Karpas-422 (cell line): Measurements from ENCODE around the gene MEN1. TPM values are rescaled to one million over a fixed set of nuclear protein-coding genes. Genes with fewer than 3 reads are reported as not detected.

Experiments
- DNase-seq: peaks from one replicate; pipeline ENCODE4 v3.0.0-alpha.2; 2015
- H2AFZ ChIP-seq: fragments of 200-600 bp; sonication (generic); 2 replicates; pipeline ENCODE4 v1.6.1; 2014; ENCODE audit warnings: antibody characterized with exemption, low read length, mixed read lengths
- H3K27ac ChIP-seq: fragments of 200-600 bp; sonication (generic); 2 replicates; pipeline ENCODE4 v1.5.1; 2014; ENCODE audit warnings: mild to moderate bottlenecking, low read length, moderate library complexity
- H3K27me3 ChIP-seq: fragments of 200-600 bp; sonication (generic); 2 replicates; pipeline ENCODE4 v1.6.1; 2014; ENCODE audit warnings: low read length, mixed read lengths
- H3K36me3 ChIP-seq: fragments of 200-600 bp; sonication (generic); 2 replicates; pipeline ENCODE4 v1.6.1; 2014; ENCODE audit warnings: low read length, mixed read lengths; ENCODE audit not compliant: insufficient read depth
- H3K4me1 ChIP-seq: fragments of 200-600 bp; sonication (generic); 2 replicates; pipeline ENCODE4 v1.6.1; 2014; ENCODE audit warnings: mild to moderate bottlenecking, low read length, mixed read lengths
- H3K4me2 ChIP-seq: fragments of 200-600 bp; sonication (generic); 2 replicates; pipeline ENCODE4 v1.6.1; 2014; ENCODE audit warnings: low read length, low read depth, mild to moderate bottlenecking; ENCODE audit not compliant: poor library complexity, severe bottlenecking
- H3K4me3 ChIP-seq: fragments of 200-600 bp; sonication (generic); 2 replicates; pipeline ENCODE4 v1.5.1; 2014; ENCODE audit warnings: mild to moderate bottlenecking, antibody characterized with exemption, low read length, mixed read lengths
- H3K79me2 ChIP-seq: fragments of 200-600 bp; sonication (generic); 2 replicates; pipeline ENCODE4 v1.6.1; 2014; ENCODE audit warnings: mild to moderate bottlenecking, low read length, mixed read lengths
- H3K9ac ChIP-seq: fragments of 200-600 bp; sonication (generic); 2 replicates; pipeline ENCODE4 v1.6.0; 2014; ENCODE audit warnings: low read length
- H3K9me2 ChIP-seq: fragments of 200-600 bp; sonication (generic), shearing (Covaris generic); replicated peaks from 2 replicates; pipeline ENCODE4 v1.6.0; 2014; ENCODE audit warnings: mild to moderate bottlenecking, low read length, moderate library complexity; ENCODE audit not compliant: insufficient read depth
- H3K9me3 ChIP-seq: fragments of 300-700, 200-600 bp; sonication (generic); 2 replicates; pipeline ENCODE4 v1.6.1; 2014; ENCODE audit warnings: low read length, mixed read lengths
- H4K20me1 ChIP-seq: fragments of 200-600 bp; sonication (generic); 2 replicates; pipeline ENCODE4 v1.6.1; 2014; ENCODE audit warnings: mild to moderate bottlenecking, antibody characterized with exemption, low read length, low read depth; ENCODE audit not compliant: insufficient read depth
- total RNA-seq: library from RNA; depleted of rRNA; stranded (reverse); fragments of >200 nt; shearing (Covaris generic); gene quantifications from 2 replicates; pipeline ENCODE4 v1.2.3, GENCODE V29; 2014; ENCODE audit warnings: low replicate concordance

Gene MEN1
- total RNA-seq, 1 experiment from 2014 or later, result 28.3 TPM

GRCh38 chr11:64814712-64815187, 4.4 kb upstream of the MEN1 start:
- no peaks in the 10 kb centered on the region for H3K36me3 ChIP-seq
- no peak overlapping the region for H3K4me3 ChIP-seq
- H3K79me2 ChIP-seq, result peaks cover under 1% of the 10 kb centered on the region
- H3K4me2 ChIP-seq, result no peak overlapping the region
- no peaks in the 10 kb centered on the region for H4K20me1 ChIP-seq
- H3K9me2 ChIP-seq, result no peaks in the 10 kb centered on the region
- no peak overlapping the region for H3K9ac ChIP-seq
- H3K27ac ChIP-seq, result no peak overlapping the region
- no peak for DNase-seq
- H3K4me1 ChIP-seq, result peaks cover 14% of the 10 kb centered on the region
- no peaks in the 10 kb centered on the region for H3K27me3 ChIP-seq
- no peaks in the 10 kb centered on the region for H3K9me3 ChIP-seq
- no peak overlapping the region for H2AFZ ChIP-seq

GRCh38 chr11:64813826-64814225, 3.5 kb upstream of the MEN1 start:
- Histone ChIP-seq H3K79me2 (peaks cover 10% of the 10 kb centered on the region), H3K4me3 (no peak overlapping the region), H3K36me3 (no peaks in the 10 kb centered on the region), H3K27me3 (no peaks in the 10 kb centered on the region), H3K4me2 (no peak overlapping the region), H3K9me3 (no peaks in the 10 kb centered on the region), H4K20me1 (no peaks in the 10 kb centered on the region), H2AFZ (no peak overlapping the region), H3K4me1 (peaks cover 23% of the 10 kb centered on the region), H3K9ac (no peak overlapping the region), H3K9me2 (no peaks in the 10 kb centered on the region), H3K27ac (no peak overlapping the region)
- no peak for DNase-seq

GRCh38 chr11:64810891-64811272, 531 bp upstream of the MEN1 start:
- peak overlapping the region; percentile 92 for H3K4me3 ChIP-seq
- no peak for DNase-seq

GRCh38 chr11:64809781-64810241, 540 bp downstream of the MEN1 start:
- peak; percentile 65 for DNase-seq
- H3K9ac ChIP-seq, result peak overlapping the region; percentile 90

More at GRCh38 chr11:64810891-64811272, 531 bp upstream of the MEN1 start:
- H3K9me3 ChIP-seq, result no peaks in the 10 kb centered on the region
- H2AFZ ChIP-seq, result peak overlapping the region; percentile 87
- peak overlapping the region; percentile 91 for H3K4me2 ChIP-seq
- no peaks in the 10 kb centered on the region for H4K20me1 ChIP-seq
- no peaks in the 10 kb centered on the region for H3K27me3 ChIP-seq
- H3K36me3 ChIP-seq, result no peaks in the 10 kb centered on the region
- H3K9me2 ChIP-seq, result no peaks in the 10 kb centered on the region
- peaks cover 24% of the 10 kb centered on the region for H3K4me1 ChIP-seq
- no peak overlapping the region for H3K27ac ChIP-seq
- H3K79me2 ChIP-seq, result peaks cover 13% of the 10 kb centered on the region
- H3K9ac ChIP-seq, result peak overlapping the region; percentile 90

GRCh38 chr11:64805481-64805880, 4.9 kb downstream of the MEN1 start:
- no peak for DNase-seq
- Histone ChIP-seq H3K4me2 (no peak overlapping the region), H3K9ac (no peak overlapping the region), H3K4me1 (peaks cover 39% of the 10 kb centered on the region), H3K4me3 (no peak overlapping the region), H3K9me3 (no peaks in the 10 kb centered on the region), H2AFZ (no peak overlapping the region), H3K79me2 (peaks cover 19% of the 10 kb centered on the region), H3K27ac (no peak overlapping the region), H3K36me3 (no peaks in the 10 kb centered on the region), H3K27me3 (no peaks in the 10 kb centered on the region), H3K9me2 (no peaks in the 10 kb centered on the region), H4K20me1 (no peaks in the 10 kb centered on the region)

More at GRCh38 chr11:64809781-64810241, 540 bp downstream of the MEN1 start:
- H3K79me2 ChIP-seq, result peaks cover 13% of the 10 kb centered on the region
- no peaks in the 10 kb centered on the region for H3K9me2 ChIP-seq
- no peaks in the 10 kb centered on the region for H3K9me3 ChIP-seq
- H3K36me3 ChIP-seq, result no peaks in the 10 kb centered on the region
- H3K4me1 ChIP-seq, result peaks cover 22% of the 10 kb centered on the region
- H3K27me3 ChIP-seq, result no peaks in the 10 kb centered on the region
- no peak overlapping the region for H3K27ac ChIP-seq
- H3K4me2 ChIP-seq, result peak overlapping the region; percentile 91
- peak overlapping the region; percentile 92 for H3K4me3 ChIP-seq
- H2AFZ ChIP-seq, result no peak overlapping the region
- H4K20me1 ChIP-seq, result no peaks in the 10 kb centered on the region

GRCh38 chr11:64804346-64805210, 5.8 kb downstream of the MEN1 start:
- Histone ChIP-seq H3K27ac (no peak overlapping the region), H3K4me3 (peak overlapping the region; percentile 69; the same call in 1 of the 2 replicates), H3K4me1 (peaks cover 47% of the 10 kb centered on the region), H3K9me3 (no peaks in the 10 kb centered on the region), H4K20me1 (no peaks in the 10 kb centered on the region), H3K79me2 (peaks cover 16% of the 10 kb centered on the region), H3K9me2 (no peaks in the 10 kb centered on the region), H3K36me3 (no peaks in the 10 kb centered on the region), H3K27me3 (no peaks in the 10 kb centered on the region), H3K4me2 (peak overlapping the region; percentile 82), H3K9ac (peak overlapping the region; percentile 73), H2AFZ (no peak overlapping the region)
- peak; percentile 67 for DNase-seq

- H2AFZ ChIP-seq, result no peak overlapping the region
- H3K4me1 ChIP-seq, result peaks cover 46% of the 10 kb centered on the region
These were observed 6.5 kb downstream of the MEN1 start for GRCh38 chr11:64803846-64804345.

GRCh38 chr11:64803158-64803845, 7.0 kb downstream of the MEN1 start, which contains the start of gene MAP4K2:
TSS of gene MAP4K2 (minus strand) at chr11:64803214. CDS start at chr11:64803149, 65 bp downstream.
- H3K9me2 ChIP-seq, result no peaks in the 10 kb centered on the region
- peaks cover 6% of the 10 kb centered on the region for H3K79me2 ChIP-seq
- H3K36me3 ChIP-seq, result no peaks in the 10 kb centered on the region
- no peaks in the 10 kb centered on the region for H4K20me1 ChIP-seq
- peak within 1 kb of the TSS; percentile 85 for H3K27ac ChIP-seq
- no peaks in the 10 kb centered on the region for H3K27me3 ChIP-seq
- peak within 1 kb of the TSS; percentile 88 for H3K4me2 ChIP-seq
- H3K4me3 ChIP-seq, result peak within 1 kb of the TSS; percentile 87
- H3K9ac ChIP-seq, result peak within 1 kb of the TSS; percentile 82
- peaks cover 45% of the 10 kb centered on the region for H3K4me1 ChIP-seq
- 0 out of 2 replicates have a peak within 1 kb of the TSS, but pooled peaks have one; percentile 60 for H2AFZ ChIP-seq
- no peaks in the 10 kb centered on the region for H3K9me3 ChIP-seq
- DNase-seq, result peak; percentile 94

More at GRCh38 chr11:64803846-64804345, 6.5 kb downstream of the MEN1 start:
- Histone ChIP-seq H3K9ac (peak overlapping the region; percentile 73), H3K4me2 (peak overlapping the region; percentile 82), H3K36me3 (no peaks in the 10 kb centered on the region), H3K9me3 (no peaks in the 10 kb centered on the region), H3K79me2 (peaks cover 9% of the 10 kb centered on the region), H3K9me2 (no peaks in the 10 kb centered on the region), H3K27ac (peak overlapping the region; percentile 58), H3K27me3 (no peaks in the 10 kb centered on the region), H3K4me3 (peak overlapping the region; percentile 69), H4K20me1 (no peaks in the 10 kb centered on the region)
- peak; percentile 63 for DNase-seq
